ENCODE results near the gene UGT1A8.
"Not testable (repeated sequence)": the region's sequence is repeated elsewhere in the genome, so short reads cannot be mapped to it uniquely, and the experiment has no call there.

The UGT1A8 gene

DNA sequence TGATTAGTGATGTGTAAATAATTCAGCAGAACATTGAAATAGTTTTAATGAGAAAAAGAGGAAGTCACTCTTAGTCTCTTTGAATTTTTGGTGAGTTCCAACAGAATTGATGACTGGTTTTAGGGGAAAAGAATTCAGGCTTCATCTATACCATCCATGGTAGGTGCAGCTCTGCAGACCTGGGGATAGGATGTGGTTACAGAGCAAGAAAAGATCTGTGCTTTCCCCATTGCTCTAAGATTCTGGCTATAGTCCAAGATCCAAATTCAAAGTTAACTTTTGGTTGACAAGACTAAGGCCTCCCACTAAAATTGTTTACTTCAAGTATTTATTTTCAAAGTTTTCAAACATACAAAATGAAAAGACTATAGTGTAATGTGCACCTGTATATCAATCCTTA, 22.4 kb downstream of the UGT1A8 start:
- no peak for DNase-seq (ENCODE audit: low spot score)

DNA sequence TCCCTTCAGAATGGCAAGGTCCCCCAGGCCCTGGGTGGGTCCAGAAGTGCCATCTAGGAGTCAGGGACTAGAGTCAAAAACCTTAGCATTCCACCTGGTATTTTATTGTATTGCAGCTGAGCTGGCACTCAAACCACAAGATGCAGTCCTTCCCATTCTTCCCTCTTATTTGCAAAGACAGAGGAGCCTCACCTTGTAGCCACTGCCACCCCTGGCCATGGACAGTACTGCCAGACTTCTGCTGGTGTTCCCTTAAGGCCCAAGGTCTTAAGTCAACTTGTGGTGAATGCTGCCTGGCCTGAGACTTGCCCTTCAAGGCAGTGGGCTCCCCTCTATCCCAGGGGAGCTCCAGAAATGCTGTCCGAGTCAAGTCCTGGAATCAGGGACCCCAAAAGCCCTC, 25.7 kb downstream of the UGT1A8 start:
- DNase-seq (ENCODE audit: low spot score) = peak; percentile 1

DNA sequence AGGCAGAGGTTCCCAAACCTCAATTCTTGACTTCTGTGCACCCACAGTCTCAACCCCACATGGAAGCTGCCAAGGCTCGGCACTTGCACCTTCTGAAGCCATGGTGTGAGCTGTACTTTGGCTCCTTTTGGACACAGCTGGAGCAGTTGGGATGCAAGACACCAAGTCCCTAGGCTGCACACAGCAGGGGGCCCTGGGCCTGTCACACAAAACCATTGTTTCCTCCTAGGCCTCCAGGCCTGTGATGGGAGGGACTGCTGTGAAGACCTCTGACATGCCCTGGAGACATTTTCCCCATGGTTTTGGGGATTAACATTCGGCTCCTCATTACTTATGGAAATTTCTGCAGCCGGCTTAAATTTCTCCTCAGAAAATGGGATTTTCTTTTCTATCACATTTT, 28.6 kb downstream of the UGT1A8 start:
- DNase-seq (ENCODE audit: low spot score) = not testable (repeated sequence)

DNA sequence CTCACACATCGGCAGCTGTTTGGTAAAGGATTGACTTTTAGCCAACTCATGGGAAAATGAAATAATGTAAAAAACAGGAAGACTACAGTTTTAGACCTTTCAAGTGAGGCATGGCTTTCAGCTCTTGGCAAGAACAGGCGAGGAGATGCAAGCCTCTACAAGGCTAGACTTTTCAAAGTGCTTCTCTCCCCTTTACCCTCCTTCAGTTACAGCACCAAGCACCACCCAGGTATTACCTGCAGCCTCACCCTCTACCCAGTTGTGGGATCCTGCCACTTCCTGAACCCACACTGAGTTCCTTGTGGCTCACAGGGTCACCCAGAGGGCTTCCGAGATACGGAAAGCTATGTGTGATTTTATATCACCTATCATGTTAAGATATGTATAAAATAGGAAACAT, 33.5 kb downstream of the UGT1A8 start:
- DNase-seq (ENCODE audit: low spot score) = no peak

DNA sequence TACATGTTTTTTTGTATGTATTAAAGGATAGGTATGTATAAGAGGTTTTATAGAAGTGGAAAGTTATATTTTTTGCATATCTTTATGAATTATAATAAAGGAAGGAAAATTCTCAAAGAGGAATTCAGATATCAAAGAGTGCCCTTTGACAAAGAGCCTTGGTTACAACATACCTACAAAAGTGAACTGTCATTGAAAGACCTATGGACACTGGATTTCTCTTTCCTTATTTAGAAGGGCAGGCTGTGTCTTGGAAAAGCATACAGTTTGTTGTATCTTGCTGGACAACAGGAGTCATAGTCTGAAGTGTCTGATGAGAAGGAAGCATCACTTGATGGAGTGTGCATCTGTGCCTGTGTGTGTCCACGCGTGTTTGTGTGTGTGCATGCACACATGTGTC, 34.0 kb downstream of the UGT1A8 start:
- DNase-seq (ENCODE audit: low spot score) = no peak

DNA sequence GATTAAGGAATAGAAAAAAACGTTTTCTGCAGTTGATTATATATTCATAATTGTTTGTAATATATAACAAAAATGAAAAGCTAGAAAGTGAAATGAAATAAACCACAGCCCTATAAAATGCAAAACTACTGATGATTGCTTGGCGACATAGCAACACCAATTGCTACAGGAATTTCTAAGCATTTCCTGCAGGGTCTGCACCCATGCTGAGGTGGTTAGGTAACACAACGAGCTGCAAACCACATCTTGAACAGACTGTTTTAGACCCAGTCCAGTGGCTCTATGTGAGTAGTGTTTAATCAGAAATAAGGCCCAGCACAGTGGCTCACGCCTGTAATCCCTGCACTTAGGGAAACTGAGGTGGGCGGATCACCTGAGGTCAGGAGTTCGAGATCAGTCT, 37.1 kb downstream of the UGT1A8 start:
- DNase-seq (ENCODE audit: low spot score) = no peak

DNA sequence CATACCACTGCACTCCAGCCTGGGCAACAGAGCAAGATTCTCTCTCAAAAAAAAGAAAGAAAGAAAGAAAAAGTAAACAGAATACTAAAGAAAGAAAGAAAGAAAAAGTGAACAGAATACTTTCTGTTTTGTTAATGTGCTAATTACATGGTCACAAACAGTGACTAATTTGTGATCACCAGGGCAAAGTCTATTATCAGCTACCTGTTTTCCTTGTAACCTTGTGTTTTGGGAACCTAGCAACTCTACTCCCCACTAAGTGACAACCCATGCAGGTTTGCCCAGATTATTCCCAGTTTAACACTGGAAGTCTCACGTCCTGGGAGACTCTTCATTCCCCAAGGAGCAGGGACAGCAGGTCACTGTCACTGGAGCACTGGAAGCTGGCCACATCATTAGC, 37.6 kb downstream of the UGT1A8 start:
- DNase-seq (ENCODE audit: low spot score) = no peak

DNA sequence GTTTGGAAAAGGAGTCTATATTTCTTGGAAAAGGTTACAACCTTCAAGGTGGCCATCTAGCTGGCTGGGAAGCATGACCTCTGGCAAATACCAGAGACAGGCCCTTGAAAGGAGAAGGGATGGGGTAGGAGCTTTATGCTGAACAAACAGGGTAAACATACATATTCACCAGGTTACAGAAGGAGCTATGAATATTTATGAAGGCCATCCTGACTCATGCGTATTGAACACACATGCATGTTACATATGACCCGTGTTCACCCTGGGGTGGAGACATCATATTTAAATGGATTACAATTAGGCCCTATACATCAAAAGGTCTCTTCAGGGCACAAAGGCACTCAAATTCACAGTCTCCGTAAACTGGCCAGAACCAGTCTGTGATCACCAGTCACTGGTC, 38.5 kb downstream of the UGT1A8 start:
- not testable (repeated sequence) for DNase-seq (ENCODE audit: low spot score)

DNA sequence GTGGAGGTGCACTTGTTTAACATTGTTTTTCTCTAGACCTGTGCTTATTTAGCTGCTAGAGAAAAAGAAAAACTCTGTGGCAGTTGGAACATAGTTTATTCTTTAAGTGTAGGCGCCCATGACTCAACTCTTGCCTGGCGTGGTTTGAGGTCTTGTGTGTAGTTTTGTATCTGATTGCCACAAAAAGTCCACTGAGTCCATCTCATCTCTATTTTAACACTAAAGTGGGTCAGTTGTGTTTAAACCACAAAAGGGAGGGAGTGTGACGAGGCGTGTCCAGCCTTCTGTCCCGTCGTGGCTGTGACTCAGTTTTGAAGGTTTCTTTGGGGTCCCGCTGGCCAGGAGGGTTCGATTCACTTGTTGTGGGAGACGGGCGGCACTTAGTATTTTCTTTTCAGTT, 39.0 kb downstream of the UGT1A8 start:
- DNase-seq (ENCODE audit: low spot score) = no peak

DNA sequence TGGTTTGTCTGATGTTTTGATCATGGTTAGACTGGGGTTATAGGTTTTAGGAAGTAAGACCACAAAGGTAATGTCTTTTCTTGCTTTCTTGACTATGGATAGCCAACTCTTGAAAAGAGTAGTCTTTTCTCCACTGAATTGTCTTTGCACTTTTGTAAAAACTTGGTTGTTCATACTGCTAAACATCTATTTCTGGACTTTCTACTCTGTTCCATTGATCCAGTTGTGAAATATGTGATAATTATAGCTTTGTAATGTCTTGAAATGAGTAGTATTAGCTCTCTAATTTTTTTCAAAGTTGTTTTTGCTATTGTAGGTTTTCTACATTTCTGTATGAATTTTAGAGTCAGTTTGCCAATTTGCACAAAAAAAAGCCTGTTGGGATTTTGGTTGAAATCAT, 41.2 kb downstream of the UGT1A8 start:
- no peak for DNase-seq (ENCODE audit: low spot score)

DNA sequence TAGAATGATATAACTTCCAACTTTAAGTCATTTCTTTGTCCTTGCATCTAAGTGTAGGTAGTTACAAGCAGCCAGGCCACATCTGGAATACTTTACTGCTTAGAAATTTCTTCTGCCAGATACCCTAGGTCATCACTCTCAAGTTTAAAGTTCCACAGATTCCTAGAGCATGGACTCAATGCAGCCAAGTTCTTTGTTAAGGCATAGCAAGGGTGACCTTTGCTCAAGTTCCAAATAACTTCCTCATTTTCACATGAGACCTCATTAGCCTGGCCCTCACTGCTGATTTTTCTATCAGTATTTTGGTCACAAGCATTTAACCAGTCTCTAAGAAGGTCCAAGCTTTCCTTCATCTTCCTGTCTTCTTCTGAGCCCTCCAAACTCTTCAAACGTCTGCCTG, 46.5 kb downstream of the UGT1A8 start:
- no peak for DNase-seq (ENCODE audit: low spot score)

DNA sequence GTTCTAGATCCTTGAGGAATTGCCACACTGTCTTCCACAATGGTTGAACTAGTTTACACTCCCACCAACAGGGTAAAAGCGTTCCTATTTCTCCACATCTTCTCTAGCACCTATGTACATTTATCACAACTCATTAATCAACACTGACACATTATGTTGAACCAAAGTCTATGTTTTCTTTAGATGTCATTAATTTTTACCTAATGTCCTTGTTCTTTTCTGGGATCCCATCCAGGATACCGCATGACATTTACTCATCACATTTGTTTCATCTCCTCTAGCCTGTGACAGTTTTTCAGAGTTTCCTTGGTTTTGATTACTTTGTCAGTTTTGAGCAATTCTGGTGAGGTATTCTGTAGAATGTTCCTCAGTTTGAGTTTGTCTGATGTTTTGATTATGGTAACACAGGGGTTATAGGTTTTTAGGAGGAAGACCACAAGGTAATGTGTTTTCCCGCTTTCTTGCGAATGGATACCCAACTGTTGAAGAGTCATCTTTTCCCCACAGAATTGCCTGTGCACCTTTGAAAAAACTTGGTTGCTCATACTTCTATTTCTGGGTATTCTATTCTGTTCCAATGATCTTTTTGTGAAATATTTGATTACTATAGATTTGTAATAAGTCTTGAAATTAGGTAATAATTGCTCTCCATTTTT, 51.3 kb downstream of the UGT1A8 start:
- no peak for DNase-seq (ENCODE audit: low spot score)

DNA sequence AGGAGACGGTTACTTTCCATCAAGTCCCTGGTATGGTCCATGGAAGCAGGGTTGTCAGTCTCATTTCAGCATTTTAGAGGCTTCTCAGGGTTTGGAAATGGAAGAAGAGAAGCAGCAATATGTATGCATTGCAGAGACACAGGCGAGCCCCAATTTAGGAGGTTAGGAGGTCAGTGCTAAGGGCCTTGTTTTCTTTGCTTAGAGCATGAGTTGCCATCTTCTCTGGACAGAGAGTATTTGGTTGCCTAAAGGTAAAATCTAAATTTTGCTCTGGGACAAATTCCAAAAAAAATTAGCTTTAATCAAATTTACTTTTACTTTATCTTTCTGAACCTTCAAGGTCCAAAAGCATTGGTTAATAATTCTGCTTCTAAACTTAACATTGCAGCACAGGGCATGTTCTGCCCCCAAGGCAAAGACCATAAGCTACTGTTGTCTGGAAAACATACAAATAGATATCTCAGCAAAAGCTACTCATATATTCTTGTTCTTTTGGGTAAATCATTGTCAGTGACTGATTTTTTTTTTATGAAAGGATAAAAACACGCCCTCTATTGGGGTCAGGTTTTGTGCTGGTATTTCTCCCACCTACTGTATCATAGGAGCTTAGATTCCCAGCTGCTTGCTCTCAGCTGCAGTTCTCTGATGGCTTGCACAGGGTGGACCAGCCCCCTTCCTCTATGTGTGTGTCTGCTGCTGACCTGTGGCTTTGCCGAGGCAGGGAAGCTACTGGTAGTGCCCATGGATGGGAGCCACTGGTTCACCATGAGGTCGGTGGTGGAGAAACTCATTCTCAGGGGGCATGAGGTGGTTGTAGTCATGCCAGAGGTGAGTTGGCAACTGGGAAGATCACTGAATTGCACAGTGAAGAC, 54.1 kb downstream of the UGT1A8 start, which contains the start of gene UGT1A9:
Gene UGT1A9 (plus strand): TSS at position 609 of the 872 bp plus-strand sequence. CDS start 37 bp downstream, at position 646.
- DNase-seq (ENCODE audit: low spot score) = no peak

DNA sequence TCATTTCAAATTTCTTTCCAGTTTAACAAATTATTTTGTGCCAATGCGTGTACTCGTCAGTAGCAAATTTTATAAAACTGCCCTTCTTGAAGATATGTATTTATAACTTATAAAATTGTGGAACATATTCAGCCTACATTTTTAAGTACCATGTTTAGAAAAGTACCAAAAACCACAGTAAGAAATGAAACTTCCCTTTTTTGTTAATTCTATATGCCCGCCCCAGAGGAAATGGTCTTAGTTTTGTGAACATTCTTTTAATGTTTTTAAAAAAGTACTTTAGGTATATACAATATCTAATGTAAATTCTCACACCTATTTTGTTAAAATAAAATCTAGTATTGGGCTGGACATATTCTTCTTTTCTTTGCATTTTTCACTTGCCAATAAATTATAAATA, 55.5 kb downstream of the UGT1A8 start:
- DNase-seq (ENCODE audit: low spot score) = no peak

DNA sequence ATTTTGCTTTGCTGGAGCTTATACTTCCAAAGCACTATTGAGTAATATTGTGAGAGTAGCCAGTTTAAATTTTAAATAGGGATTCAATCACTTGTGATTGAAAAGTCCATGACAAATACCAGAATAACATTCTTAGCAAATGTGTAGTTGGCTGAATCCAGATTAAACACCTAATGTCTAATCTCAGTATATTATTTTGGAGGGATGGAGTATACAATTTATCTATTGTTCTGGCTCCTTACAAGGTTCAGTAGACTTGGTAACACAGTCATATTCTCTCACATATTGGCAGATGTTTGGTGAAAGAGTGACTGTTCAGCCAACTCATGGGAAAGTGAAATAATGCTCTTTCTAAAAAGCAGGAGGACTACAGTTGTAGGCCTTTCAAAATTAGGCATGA, 56.5 kb downstream of the UGT1A8 start:
- no peak for DNase-seq (ENCODE audit: low spot score)

DNA sequence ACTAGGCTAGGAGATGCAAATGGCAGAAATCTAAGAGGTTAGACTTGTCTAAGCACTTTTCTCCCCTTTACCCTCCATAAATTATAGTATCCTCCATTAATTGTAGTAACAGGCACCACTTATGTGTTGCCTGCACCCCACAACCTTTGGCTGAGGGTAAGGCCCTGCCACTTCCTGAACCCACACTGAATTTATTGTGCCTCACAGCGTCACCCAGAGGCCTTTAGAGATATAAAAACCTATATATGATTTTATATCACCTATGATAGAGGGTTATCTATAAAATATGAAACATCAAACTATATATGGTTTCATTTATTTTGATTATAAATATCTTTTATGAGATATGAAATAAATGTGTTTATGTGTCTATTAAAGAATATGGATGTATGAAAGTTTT, 56.9 kb downstream of the UGT1A8 start:
- DNase-seq (ENCODE audit: low spot score) = no peak

DNA sequence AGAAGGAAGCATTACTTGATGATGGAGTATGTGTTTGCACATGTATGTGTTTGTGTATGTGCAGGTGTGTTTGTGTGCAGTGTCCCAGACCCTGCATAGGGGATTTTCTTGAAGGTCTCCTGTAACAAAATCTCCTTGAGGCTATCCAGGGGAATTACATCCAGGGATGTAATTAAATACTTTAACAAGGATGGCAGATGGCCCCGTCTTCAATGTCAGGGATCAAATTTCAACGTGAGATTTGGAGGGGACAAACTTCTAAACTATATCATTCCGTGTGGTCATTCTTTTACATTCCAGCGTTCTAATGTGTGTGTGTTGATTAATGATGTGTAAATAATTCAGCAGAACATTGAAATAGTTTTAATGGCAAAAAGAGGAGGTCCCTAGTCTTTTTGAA, 57.6 kb downstream of the UGT1A8 start:
- DNase-seq (ENCODE audit: low spot score) = peak; percentile 3

DNA sequence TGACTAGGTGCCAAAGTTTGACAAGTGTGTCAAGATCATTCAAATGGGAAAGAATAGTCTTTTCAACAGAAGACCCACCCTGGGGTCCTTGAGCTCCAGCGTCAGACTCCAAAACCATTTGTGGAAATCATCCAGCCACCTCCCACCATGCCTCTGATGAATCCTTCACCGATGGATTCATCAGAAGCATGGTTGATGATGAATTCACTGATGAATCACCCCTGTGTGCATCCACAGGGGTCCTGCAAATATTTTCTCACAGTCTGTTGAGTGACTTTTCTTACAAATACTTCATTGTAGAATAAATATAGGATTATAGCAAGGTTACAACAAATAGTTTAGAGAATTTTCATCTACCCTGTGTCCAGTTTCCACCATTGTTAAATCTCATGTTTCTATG, 58.6 kb downstream of the UGT1A8 start:
- DNase-seq (ENCODE audit: low spot score) = no peak

DNA sequence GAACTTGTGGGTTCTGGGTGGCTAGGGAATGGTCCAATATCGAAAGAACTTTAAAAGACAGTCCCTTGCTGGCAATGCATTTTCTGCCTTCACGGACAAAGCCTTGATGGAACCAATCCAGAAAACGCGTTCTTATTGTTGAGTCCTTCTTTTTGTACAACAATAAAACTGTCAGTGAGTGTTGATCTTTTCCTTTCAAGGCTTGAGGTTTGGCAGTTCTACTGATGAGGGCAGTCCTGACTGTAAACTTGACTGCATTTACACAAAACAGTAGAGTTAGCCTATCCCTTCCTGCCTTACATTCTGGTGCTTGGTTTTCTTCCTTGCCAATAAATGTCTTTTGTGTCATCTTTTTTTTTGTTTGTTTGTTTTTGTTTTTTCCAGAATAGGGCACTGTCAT, 61.8 kb downstream of the UGT1A8 start:
- no peak for DNase-seq (ENCODE audit: low spot score)

DNA sequence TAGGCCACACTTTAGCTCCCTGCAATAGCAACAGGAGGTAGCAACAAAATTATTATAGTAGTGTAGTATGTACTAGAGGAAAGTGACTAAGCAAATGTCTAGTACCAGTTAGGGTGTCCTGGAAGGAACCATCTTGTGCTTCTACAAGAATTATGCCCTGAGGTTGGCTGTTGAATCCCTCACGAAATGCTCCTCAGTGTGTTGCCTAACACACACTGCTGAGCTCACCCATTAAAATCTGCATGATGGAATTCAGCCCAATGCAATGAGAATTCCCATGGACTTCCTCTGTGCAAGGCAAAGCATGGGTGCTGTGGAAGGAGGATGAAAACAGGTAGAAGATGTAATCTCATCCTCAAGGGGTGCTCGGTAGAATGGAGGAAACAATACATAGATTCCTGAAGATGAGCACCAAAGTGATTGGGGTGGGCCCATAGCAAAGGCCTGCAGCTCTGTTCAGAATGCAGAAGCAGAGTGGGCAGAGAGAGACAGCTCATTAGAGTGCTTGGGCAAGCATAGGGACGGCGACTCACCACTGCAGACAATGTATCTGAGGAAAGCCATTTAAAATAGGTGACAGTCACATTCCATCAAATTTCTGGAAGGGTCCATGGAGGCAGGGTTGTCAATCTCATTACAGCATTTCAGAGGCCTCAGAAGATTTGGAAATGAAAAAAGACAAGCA, 63.1 kb downstream of the UGT1A8 start:
- DNase-seq (ENCODE audit: low spot score) = no peak

DNA sequence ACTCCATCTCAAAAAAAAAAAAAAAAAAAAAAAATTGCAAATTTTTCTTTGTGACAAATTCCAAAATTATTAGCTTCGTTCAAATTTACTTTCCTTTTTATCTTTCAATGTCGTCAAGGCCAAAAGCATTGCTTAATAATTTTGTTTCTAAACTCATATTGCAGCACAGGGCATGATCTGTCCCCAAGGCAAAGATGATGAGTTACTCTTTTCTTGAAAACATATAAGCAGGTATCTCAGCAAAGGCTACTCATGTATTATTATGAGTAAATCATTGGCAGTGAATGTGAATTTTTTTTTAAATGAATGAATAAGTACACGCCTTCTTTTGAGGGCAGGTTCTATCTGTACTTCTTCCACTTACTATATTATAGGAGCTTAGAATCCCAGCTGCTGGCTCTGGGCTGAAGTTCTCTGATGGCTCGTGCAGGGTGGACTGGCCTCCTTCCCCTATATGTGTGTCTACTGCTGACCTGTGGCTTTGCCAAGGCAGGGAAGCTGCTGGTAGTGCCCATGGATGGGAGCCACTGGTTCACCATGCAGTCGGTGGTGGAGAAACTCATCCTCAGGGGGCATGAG, 64.2 kb downstream of the UGT1A8 start, which contains the start of gene UGT1A7:
Gene UGT1A7 (plus strand): TSS at position 381 of the 579 bp plus-strand sequence. CDS start 37 bp downstream, at position 418.
- DNase-seq (ENCODE audit: low spot score) = no peak

DNA sequence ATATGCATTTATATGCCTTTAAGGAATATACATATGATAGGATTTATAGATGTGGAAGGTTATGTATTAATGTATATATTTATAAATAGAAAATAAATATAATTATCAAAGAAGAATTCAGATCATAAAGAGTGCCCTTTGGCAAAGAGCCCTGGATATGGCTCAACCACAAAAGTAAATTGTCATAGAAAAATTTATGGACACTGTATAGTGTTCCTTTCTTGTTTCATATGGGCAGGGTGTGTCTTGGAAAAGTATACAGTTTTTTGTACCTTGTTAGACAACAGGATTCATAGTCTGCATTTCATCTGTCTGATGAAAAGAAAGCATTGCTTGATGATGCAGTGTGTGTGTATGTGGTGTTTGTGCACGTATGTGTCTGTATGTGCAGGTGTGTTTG, 67.2 kb downstream of the UGT1A8 start:
- DNase-seq (ENCODE audit: low spot score) = no peak

Data from SW480 (cell line).